Neural crest cell (in vitro differentiated cells): Measurements from ENCODE around the gene CCDC85C. TPM values are rescaled to one million over a fixed set of nuclear protein-coding genes. Genes with fewer than 3 reads are reported as not detected.

ENCODE experiments used
- DNase-seq: peaks from one replicate; pipeline ENCODE4 v3.0.0; 2021; ENCODE audit warnings: low read depth, mixed read lengths, low spot score
- H3K27ac Mint-ChIP-seq: one replicate; pipeline ENCODE4 v1.8.0; 2021; ENCODE audit warnings: mild to moderate bottlenecking, mixed read lengths; ENCODE audit not compliant: unreplicated experiment
- H3K27me3 Mint-ChIP-seq: 2 replicates; pipeline ENCODE4 v1.8.0; 2021; ENCODE audit warnings: low read depth, mild to moderate bottlenecking, mixed read lengths
- H3K36me3 Mint-ChIP-seq: 2 replicates; pipeline ENCODE4 v1.8.0; 2021; ENCODE audit warnings: low read depth, mild to moderate bottlenecking, mixed read lengths
- H3K4me1 Mint-ChIP-seq: 2 replicates; pipeline ENCODE4 v1.8.0; 2021; ENCODE audit warnings: mixed read lengths
- H3K4me3 Mint-ChIP-seq: one replicate; pipeline ENCODE4 v1.8.0; 2021; ENCODE audit warnings: mild to moderate bottlenecking, mixed read lengths
- H3K9me3 Mint-ChIP-seq: 2 replicates; pipeline ENCODE4 v1.8.0; 2021; ENCODE audit warnings: mixed read lengths
- CTCF ChIP-seq: fragments of 200-600 bp; sonication (generic); conservative IDR thresholded peaks from 2 replicates; pipeline ENCODE4 v1.5.0; 2021; ENCODE audit warnings: antibody characterized with exemption, mild to moderate bottlenecking
- total RNA-seq: library from RNA; stranded (reverse); gene quantifications from 2 replicates; pipeline ENCODE4 v1.2.1, GENCODE V29; 2021

Gene CCDC85C
- total RNA-seq, 1 donor from 2014 or later, result 31.4 TPM

DNA sequence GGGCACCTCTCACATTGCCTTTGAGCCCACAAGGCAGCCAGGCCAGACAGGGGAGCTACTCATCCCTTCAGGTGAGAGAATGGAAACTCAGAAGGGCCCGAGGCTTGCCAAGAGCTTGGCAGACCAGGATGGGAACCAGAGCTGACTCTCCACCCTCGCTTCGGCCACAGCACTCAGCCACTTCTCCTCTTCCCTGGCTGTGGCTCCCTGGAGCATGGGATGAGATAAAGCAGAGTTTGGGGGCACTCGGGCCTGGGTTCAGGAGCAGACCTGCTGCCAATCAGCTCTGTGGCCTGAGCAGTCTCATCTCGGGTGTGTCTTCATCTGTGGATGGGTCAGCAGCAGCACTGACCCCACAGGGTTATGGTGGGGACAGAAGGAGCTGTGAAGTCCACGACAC lies 20.0 kb upstream of the CCDC85C start:
- TF ChIP-seq CTCF, result no peak
- Mint-ChIP-seq H3K27ac (no peak overlapping the region), H3K4me3 (no peak overlapping the region), H3K27me3 (no peaks in the 10 kb centered on the region), H3K4me1 (peaks cover 11% of the 10 kb centered on the region), H3K9me3 (no peaks in the 10 kb centered on the region), H3K36me3 (no peaks in the 10 kb centered on the region)
- no peak for DNase-seq

DNA sequence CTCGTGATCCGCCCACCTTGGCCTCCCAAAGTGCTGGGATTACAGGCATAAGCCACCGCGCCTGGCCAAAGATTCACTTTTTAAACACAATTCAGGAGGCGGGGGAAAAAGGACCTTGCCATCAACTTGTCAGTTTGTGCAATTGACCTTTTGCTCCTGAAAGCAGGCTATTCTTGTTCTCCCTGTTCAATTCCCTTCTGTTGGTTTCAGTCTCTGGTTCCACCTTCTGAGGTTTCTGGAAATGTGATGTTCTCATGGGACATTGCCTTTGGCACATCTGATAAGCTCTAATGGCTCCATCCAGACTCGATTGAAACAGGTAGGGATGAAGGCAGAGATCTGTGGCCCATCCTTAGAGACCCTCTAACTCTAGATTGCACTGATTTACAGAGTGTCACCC lies 17.9 kb upstream of the CCDC85C start:
- DNase-seq, result no peak
- peaks cover 10% of the 10 kb centered on the region for H3K4me1 Mint-ChIP-seq
- no peak overlapping the region for H3K4me3 Mint-ChIP-seq
- H3K27ac Mint-ChIP-seq, result no peak overlapping the region
- no peaks in the 10 kb centered on the region for H3K9me3 Mint-ChIP-seq
- H3K27me3 Mint-ChIP-seq, result peaks cover 3% of the 10 kb centered on the region
- no peaks in the 10 kb centered on the region for H3K36me3 Mint-ChIP-seq
- TF ChIP-seq CTCF, result no peak

GRCh38 chr14:99619835-99620834 lies 16.1 kb upstream of the CCDC85C start:
- H3K27ac Mint-ChIP-seq, result no peak overlapping the region
- no peak for TF ChIP-seq CTCF
- H3K36me3 Mint-ChIP-seq, result no peaks in the 10 kb centered on the region
- H3K4me3 Mint-ChIP-seq, result no peak overlapping the region
- H3K27me3 Mint-ChIP-seq, result peaks cover 3% of the 10 kb centered on the region
- H3K4me1 Mint-ChIP-seq, result peaks cover 15% of the 10 kb centered on the region
- DNase-seq, result no peak
- no peaks in the 10 kb centered on the region for H3K9me3 Mint-ChIP-seq

DNA sequence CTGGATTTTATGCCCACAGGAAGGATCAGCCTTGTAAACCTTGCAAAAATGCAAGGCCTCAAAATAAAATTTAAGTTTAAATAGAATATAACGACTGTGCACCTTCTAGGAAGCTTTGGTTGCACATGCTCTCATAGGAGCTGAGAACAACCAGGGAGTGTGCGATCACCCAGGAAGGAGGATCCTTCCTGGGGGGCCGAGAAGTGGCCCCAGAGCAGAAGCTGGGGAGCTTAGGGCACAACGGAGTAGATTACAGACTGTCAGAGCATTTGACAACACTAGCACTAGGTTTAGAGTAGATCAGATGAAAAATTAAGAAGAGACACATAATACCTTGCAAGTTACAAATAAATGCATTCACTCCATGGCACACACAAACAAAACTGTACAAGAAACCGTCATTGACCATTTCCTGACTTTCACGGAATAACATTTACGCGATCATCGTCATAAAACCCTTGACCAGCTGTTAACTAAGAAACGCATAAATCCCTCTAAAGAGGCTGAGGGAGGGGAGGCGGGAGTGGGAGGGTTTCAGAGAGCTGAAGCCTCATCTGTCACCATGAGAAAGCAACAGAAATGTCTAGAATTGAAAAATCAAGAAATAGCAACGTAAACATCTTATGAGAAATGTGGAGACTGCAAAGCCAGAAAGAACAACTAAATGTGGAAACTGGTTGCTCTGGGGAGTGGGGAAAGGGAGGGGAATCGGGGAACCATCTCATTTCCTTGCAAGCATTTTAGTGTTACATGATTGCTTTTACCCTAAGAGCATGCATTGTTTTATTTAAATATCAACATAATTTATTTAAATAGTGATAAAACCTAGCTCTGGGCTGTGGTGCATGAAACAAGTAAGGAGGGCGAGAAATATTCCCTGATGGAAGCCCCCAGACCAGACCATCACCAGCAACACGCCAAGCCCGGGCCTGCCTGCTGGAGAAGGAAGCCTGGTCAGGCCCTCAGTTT lies 13.1 kb upstream of the CCDC85C start:
- DNase-seq, result no peak
- Mint-ChIP-seq H3K4me1 (peaks cover 16% of the 10 kb centered on the region), H3K36me3 (no peaks in the 10 kb centered on the region), H3K4me3 (no peak overlapping the region), H3K9me3 (no peaks in the 10 kb centered on the region), H3K27me3 (peaks cover 3% of the 10 kb centered on the region), H3K27ac (no peak overlapping the region)
- TF ChIP-seq CTCF, result no peak

DNA sequence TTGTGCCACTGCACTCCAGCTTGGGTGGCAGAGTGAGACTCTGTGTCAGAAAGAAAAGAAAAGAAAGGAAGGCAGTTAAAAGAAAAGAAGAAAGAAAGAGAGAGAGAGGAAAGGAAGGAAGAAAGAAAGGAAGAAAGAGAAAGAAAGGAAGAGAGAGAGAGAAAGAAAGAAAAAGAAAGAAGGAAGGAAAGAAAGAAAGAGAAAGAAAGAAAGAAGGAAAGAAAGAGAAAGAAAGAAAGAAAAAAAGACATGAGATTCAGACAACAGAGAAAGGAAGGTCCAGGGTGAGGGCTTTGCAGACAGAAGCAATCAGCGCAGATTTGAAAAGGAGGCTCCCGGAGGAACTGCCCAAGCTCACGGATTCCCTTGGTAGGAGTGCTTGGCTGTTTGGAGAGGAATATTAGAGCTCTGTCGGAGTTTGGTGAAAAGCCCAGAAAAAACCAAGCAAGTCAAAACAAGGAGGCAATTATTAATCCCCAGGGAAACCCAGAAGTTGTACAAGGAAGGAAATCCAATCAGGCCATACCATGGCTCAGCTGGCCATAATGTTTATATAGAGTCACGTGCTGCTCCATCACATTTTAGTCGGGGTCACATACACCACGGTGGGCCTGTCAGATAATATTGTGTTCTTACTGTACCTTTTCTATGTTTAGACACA lies 11.6 kb upstream of the CCDC85C start:
- TF ChIP-seq CTCF, result no peak
- no peaks in the 10 kb centered on the region for H3K9me3 Mint-ChIP-seq
- H3K27ac Mint-ChIP-seq, result no peak overlapping the region
- H3K4me3 Mint-ChIP-seq, result no peak overlapping the region
- H3K4me1 Mint-ChIP-seq, result peaks cover 14% of the 10 kb centered on the region
- H3K27me3 Mint-ChIP-seq, result peaks cover 3% of the 10 kb centered on the region
- no peak for DNase-seq
- H3K36me3 Mint-ChIP-seq, result no peaks in the 10 kb centered on the region
